ENCODE data around the gene ANKRA2.

ANKRA2 gene

DNA sequence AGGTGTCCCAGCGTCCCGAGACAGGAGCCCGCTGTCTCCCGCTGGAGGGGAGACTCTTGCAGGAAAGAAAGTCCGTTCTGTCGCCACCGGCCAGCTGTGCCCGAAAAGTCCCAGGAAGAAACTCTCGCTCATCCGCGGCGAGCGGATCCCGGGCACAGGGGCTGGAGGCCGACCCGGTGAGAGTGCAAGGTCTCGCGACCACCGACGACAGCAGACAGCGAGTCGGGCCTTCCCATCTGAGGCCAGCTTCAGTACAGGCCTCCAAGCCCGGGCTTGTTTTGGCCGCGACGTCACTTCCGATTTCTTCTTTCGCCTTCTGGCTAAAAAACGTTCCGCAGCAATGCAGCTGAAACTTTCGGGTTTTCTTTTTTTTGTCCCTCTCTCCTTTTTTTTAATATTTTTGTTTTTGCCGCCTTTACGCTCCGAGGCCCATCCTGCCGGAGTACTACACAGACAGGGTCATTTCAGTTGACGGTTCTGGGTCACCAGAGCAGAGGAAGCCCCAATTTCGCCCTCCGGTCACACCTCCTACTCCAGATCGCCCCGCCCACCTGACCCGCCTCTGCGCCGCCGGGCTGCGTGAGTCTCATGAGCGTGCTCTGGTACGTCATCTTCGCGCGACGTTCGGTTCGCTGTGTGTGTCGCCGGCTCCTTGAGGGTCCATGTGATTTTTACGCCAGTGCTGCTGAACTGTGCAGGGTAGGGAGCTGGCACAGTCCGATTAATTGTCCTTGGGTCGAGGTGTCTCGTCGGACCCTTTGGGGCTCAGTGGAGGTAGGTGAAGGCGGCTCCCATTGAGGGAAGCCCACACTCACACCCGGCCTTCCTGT lies at the start of gene ANKRA2, which contains the start of gene UTP15:
Gene ANKRA2, minus strand, starts transcription at position 501 of the 830 bp plus-strand sequence. CDS start 2,758 bp downstream, outside the sequence.
Gene UTP15, plus strand, starts transcription at position 605 of the 830 bp plus-strand sequence. CDS start 1,602 bp downstream, outside the sequence.
- peak; percentile 97 to 98 for DNase-seq (ENCODE audit: low read depth in 1 of 2, low spot score in 1 of 2)

DNA sequence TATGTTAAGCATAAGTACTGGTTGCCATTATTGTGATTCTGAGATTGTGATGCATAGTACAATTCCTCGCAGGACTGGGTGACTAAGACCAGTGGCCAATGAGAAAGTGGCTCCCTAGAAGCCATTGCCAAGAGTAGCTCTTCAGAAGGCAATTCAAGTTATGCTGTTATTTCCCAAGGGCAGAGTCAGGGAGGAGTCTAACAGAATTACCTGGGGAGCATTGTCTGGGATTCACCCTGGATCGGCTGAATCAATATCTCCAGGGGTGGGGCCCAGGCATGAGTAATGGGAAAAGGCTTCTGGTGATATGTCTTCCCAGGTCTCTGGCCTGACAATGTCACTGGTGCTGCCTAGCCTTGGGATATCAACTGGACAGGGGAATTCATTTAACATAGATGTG lies 49.6 kb upstream of the ANKRA2 start:
- DNase-seq (ENCODE audit: low read depth in 1 of 2, low spot score in 1 of 2) = no peak

- no peak for DNase-seq (ENCODE audit: low read depth in 1 of 2, low spot score in 1 of 2)
Observed at GRCh38 chr5:73612799-73613198, 47.4 kb upstream of the ANKRA2 start.

DNA sequence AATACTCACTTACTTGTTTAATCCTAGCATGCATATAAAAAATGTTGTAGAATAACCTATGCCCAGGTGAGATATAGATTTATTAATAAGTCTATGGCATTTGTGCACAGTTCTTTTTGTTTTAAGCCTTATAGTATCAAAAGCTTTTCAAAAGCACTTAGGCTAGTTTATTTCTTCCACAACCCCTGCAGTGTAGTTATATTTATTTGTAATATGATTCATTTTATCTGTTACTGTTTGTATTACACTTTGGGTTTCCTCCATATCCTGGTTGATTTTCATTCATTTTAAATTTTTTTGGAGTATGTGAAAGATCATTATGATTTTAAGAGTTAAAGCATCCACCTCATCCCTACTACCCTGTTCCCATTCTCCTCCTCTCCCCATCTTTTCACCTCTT lies 41.8 kb upstream of the ANKRA2 start:
- no peak for DNase-seq (ENCODE audit: low read depth in 1 of 2, low spot score in 1 of 2)

- no peak for DNase-seq (ENCODE audit: low read depth in 1 of 2, low spot score in 1 of 2)
Observed at GRCh38 chr5:73606206-73606753, 40.8 kb upstream of the ANKRA2 start.

DNA sequence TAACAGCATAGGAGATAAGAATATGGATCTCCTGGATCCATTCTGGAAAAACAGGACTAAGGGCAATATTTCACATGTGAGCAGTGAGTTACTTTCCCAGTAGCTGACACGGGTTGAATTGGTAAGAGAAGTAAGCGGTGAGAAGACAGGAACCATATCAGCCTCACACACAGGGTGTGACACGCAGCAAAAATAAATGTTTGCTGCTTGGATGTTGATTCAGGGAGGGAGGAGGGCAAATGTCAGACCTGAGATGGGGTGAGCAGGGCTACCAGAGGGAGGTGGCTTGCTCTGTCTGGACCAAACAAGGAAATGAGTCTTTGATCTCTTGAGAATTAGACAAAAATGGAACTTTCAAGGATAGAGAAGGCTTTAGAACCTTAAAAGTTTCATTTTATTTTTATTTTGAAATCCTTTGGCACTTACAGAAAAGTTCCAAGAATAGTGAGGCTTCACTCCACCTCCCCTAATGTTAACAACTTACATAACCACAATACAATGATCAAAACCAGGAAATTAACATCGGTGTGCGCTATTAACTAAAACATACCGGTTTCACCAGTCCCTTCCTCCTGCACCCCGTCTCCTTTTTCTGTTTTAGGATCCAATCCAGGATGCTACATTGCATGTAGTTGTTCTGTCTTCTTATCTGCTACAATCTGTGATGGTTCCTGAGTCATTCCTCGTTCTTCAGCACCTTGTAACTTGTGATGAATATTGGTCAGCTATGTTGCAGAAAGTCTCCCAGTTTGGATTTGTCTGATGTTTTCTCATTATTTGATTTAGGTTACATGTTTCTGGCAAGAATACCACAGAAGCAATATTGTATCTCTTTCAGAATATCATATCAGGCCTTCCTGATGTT lies 40.0 kb upstream of the ANKRA2 start:
- DNase-seq (ENCODE audit: low read depth in 1 of 2, low spot score in 1 of 2) = no peak

GRCh38 chr5:73603998-73604397 lies 38.6 kb upstream of the ANKRA2 start:
- no peak for DNase-seq (ENCODE audit: low read depth in 1 of 2, low spot score in 1 of 2)

- DNase-seq (ENCODE audit: low read depth in 1 of 2, low spot score in 1 of 2) = no peak
Observed at GRCh38 chr5:73599380-73599779, 33.9 kb upstream of the ANKRA2 start.

GRCh38 chr5:73596705-73597328 lies 31.4 kb upstream of the ANKRA2 start:
- no peak for DNase-seq (ENCODE audit: low read depth in 1 of 2, low spot score in 1 of 2)

GRCh38 chr5:73592551-73592950 lies 27.1 kb upstream of the ANKRA2 start:
- no peak for DNase-seq (ENCODE audit: low read depth in 1 of 2, low spot score in 1 of 2)

DNA sequence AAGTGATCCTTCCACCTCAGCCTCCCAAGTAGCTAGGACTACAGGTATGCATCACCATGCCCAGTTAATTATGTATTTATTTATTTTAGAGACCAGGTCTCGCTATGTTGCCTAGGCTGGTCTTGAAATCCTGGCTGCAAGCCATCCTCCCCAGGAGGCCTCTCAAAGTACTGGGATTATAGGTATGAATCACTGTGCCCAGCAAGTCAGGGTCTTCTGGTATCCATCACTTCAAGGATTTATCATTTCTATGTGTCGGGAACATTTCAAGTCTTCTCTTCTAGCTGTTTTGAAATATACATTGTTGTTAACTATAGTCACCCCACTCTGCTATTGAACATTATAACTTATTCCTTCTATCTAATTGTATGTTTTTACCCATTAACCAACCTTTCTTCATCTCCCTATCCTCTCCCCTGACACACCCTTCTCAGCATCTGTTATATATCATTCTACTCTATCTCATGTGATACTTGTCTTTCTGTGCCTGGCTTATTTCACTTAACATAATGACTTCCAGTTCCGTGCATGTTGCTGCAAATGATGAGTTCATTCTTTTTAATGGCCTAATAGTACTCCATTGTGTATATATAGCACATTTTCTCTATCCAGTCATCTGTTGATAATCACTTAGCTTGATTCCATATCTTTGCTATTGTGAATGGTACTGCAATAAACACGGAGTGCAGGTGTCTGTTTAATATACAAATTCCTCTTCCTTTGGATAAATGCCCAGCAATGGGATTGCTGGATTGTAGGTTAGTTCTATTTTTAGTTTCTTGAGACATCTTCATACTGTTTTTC lies 26.5 kb upstream of the ANKRA2 start:
- DNase-seq (ENCODE audit: low read depth in 1 of 2, low spot score in 1 of 2) = no peak

GRCh38 chr5:73591102-73591695 lies 25.8 kb upstream of the ANKRA2 start:
- peak in 1 of 2 donors; percentile 65 for DNase-seq (ENCODE audit: low read depth in 1 of 2, low spot score in 1 of 2)

DNA sequence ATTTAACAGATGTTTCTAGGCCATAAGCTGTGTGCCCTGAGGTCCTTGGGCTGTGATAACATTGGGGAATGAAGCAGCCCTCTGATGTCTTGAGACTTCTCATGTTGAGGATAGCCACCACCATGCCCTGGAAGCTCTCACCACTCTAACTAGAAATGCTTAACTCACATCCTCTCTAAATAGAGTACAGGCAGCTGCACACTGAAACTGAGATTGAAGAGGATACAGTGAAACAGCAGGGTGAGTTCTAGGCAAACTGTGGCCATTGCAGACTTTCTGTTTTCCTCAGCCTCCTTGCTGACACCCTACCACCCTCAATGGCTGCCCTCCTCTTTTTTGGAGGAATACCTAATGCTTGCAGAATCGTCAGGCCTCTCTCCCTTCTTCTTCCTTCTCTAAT lies 22.5 kb upstream of the ANKRA2 start:
- DNase-seq (ENCODE audit: low read depth in 1 of 2, low spot score in 1 of 2) = no peak

DNA sequence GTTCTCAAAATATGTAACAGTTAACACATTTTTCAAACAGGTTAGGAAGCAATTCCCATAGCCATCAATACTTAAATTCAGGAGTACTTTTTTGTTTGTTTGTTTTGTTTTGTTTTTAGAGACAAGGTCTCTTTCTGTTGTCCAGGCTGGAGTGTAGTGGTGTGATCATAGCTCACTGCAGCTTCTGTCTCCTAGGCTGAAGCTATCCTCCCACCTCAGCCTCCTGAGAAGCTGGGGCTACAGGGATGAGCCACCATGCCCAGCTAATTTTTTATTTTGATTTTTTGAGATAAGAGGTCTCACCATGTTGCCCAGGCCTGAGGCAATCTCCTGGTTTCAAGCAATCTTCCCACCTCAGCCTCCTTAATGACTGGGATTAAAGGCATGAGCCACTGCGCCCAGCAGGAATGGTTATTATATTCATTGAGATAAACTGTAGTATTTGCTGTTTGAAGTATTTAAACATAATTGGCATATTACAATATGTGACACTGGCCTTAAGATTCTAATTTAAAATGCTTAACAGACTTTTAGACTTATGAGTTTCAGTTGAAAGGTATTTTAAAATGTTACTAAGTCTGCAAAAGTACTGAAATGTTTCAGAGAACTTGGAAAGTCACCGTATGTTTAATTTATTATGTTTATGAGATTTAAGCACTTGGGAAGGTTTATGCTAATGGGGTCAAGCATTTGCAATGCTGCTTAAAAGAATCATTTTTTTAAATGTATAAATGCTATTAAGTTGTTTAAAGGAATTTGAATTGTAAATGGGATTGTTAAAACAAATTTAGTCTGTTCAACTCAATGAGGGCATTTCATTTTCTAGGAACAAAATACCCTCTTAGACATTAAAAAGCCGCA lies 17.1 kb upstream of the ANKRA2 start:
- no peak for DNase-seq (ENCODE audit: low read depth in 1 of 2, low spot score in 1 of 2)

GRCh38 chr5:73565969-73566547 lies 619 bp upstream of the ANKRA2 start:
- DNase-seq (ENCODE audit: low read depth in 1 of 2, low spot score in 1 of 2) = no peak

GRCh38 chr5:73564675-73565074 lies 764 bp downstream of the ANKRA2 start:
- DNase-seq (ENCODE audit: low read depth in 1 of 2, low spot score in 1 of 2) = no peak

GRCh38 chr5:73564018-73564417 lies 1.4 kb downstream of the ANKRA2 start:
- no peak for DNase-seq (ENCODE audit: low read depth in 1 of 2, low spot score in 1 of 2)

GRCh38 chr5:73558950-73559349 lies 6.5 kb downstream of the ANKRA2 start:
- DNase-seq (ENCODE audit: low read depth in 1 of 2, low spot score in 1 of 2) = no peak

DNA sequence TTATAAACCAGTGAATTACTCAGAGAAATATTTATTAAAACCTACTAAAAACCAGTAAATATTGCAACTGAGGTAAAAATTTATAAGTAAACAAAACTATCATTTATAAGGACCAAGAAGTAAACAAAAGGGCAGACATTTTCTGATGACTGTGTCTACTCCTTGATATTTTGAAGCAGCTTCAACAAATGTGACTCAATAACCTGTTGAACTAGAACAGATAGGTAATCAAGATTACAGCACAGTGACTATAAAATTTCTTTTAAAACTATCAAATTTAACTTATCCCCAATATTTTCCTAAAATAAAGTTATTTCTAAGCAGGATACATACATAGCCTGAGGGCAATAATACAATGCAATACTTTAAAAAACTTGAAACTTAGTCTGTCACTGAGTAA lies 12.8 kb downstream of the ANKRA2 start:
- DNase-seq (ENCODE audit: low read depth in 1 of 2, low spot score in 1 of 2) = no peak
